GM21737 (cell line): ENCODE measurements around the gene TPRKB.
"Not testable (repeated sequence)": the region's sequence is repeated elsewhere in the genome, so short reads cannot be mapped to it uniquely, and the experiment has no call there.

Experiments
- ATAC-seq: cut with Tn5 transposase; IDR thresholded peaks from one replicate; pipeline ENCODE4 v1.9.1; 2021; ENCODE audit warnings: mild to moderate bottlenecking, moderate library complexity; ENCODE audit not compliant: unreplicated experiment

The TPRKB gene

GRCh38 chr2:73736855-73737779 is at the start of gene TPRKB:
Gene TPRKB, minus strand, starts transcription at chr2:73737345. Its CDS starts 2,776 bp downstream, at chr2:73734569.
- peak; percentile 96 for ATAC-seq

- ATAC-seq: not testable (repeated sequence)
These were observed 46.7 kb upstream of the TPRKB start, which contains the start of gene C2orf78 for GRCh38 chr2:73783883-73784282. Gene C2orf78, plus strand, starts transcription at chr2:73784183. Its CDS starts 127 bp downstream, at chr2:73784310.

GRCh38 chr2:73783402-73783801 is 46.3 kb upstream of the TPRKB start:
- not testable (repeated sequence) for ATAC-seq

GRCh38 chr2:73780237-73780582 is 43.1 kb upstream of the TPRKB start:
- ATAC-seq: no peak

GRCh38 chr2:73779467-73780236 is 42.5 kb upstream of the TPRKB start, which contains the start of gene DUSP11:
Gene DUSP11, minus strand, starts transcription at chr2:73780103. Its CDS starts 129 bp downstream, at chr2:73779974.
- peak; percentile 99 for ATAC-seq

- ATAC-seq: not testable (repeated sequence)
These were observed 41.8 kb upstream of the TPRKB start for GRCh38 chr2:73778867-73779466.

- no peak for ATAC-seq
These were observed 39.8 kb upstream of the TPRKB start for GRCh38 chr2:73776869-73777519.

GRCh38 chr2:73776381-73776780 is 39.2 kb upstream of the TPRKB start:
- ATAC-seq: no peak

- ATAC-seq: no peak
These were observed 35.7 kb upstream of the TPRKB start for GRCh38 chr2:73772819-73773218.

GRCh38 chr2:73770725-73771124 is 33.6 kb upstream of the TPRKB start:
- no peak for ATAC-seq

GRCh38 chr2:73766994-73767393 is 29.8 kb upstream of the TPRKB start:
- ATAC-seq: no peak

- ATAC-seq: no peak
These were observed 29.2 kb upstream of the TPRKB start for GRCh38 chr2:73766349-73766748.

- ATAC-seq: no peak
These were observed 27.8 kb upstream of the TPRKB start for GRCh38 chr2:73764945-73765344.

GRCh38 chr2:73762571-73762970 is 25.4 kb upstream of the TPRKB start:
- ATAC-seq: no peak

GRCh38 chr2:73759904-73760303 is 22.8 kb upstream of the TPRKB start:
- ATAC-seq: no peak

GRCh38 chr2:73759285-73759764 is 22.2 kb upstream of the TPRKB start:
- ATAC-seq: no peak

- not testable (repeated sequence) for ATAC-seq
These were observed 17.2 kb upstream of the TPRKB start for GRCh38 chr2:73754332-73754731.

- no peak for ATAC-seq
These were observed 12.2 kb upstream of the TPRKB start for GRCh38 chr2:73749314-73749713.

GRCh38 chr2:73746877-73747208 is 9.7 kb upstream of the TPRKB start:
- no peak for ATAC-seq

- ATAC-seq: no peak
These were observed 9.1 kb upstream of the TPRKB start for GRCh38 chr2:73746015-73746876.
